Suprapubic skin (tissue), 4 donors: ENCODE results near the gene ESAM. TPM values are rescaled to one million over a fixed set of nuclear protein-coding genes. Genes with fewer than 3 reads are reported as not detected.
A peak's percentile ranks its signal among the peaks of the same experiment; 100 is the strongest.

Source experiments
- DNase-seq, 2 donors: peaks; one replicate each; pipeline ENCODE4 v3.0.0-alpha.2; 2019; ENCODE audit warnings: low spot score in 2 of 2
- H3K27ac ChIP-seq: fragments of 200-600 bp; sonication (generic); one replicate; pipeline ENCODE4 v1.5.1; 2019
- H3K27me3 ChIP-seq: fragments of 200-600 bp; sonication (generic); one replicate; pipeline ENCODE4 v1.5.1; 2019
- H3K36me3 ChIP-seq: fragments of 200-600 bp; sonication (generic); one replicate; pipeline ENCODE4 v1.5.1; 2019
- H3K4me1 ChIP-seq: fragments of 200-600 bp; sonication (generic); one replicate; pipeline ENCODE4 v1.5.1; 2019
- H3K4me3 ChIP-seq: fragments of 200-600 bp; sonication (generic); one replicate; pipeline ENCODE4 v1.5.1; 2019; ENCODE audit warnings: mild to moderate bottlenecking
- H3K9me3 ChIP-seq: fragments of 200-600 bp; sonication (generic); one replicate; pipeline ENCODE4 v1.5.1; 2019
- CTCF ChIP-seq, 2 donors: fragments of 200-600 bp in 1 of 2; fragments of 450-650 bp in 1 of 2; sonication (generic) in 1 of 2; IDR thresholded peaks; one replicate each; pipeline ENCODE4 v1.5.1; 2016 to 2019; ENCODE audit warnings: antibody characterized with exemption in 2 of 2, mild to moderate bottlenecking in 1 of 2, moderate library complexity in 1 of 2
- EP300 ChIP-seq: sonication (generic); formaldehyde crosslinking; IDR thresholded peaks from one replicate; pipeline ENCODE4 v1.6.1; 2017; ENCODE audit warnings: antibody characterized with exemption
- POLR2A ChIP-seq, 2 donors: fragments of 450-650 bp; IDR thresholded peaks; one replicate each; pipeline ENCODE4 v1.6.1; 2017; ENCODE audit warnings: antibody characterized with exemption in 2 of 2, mild to moderate bottlenecking in 2 of 2, moderate library complexity in 2 of 2
- POLR2AphosphoS5 ChIP-seq, 3 donors: sonication (generic); formaldehyde crosslinking; IDR thresholded peaks; one replicate each; pipeline ENCODE4 v1.6.1; 2017; ENCODE audit warnings: antibody characterized with exemption in 3 of 3
- WGBS: methylation state at CpG from one replicate; pipeline ENCODE4 v1.1.5; 2018; 5-methylcytosine and 5-hydroxymethylcytosine counted together
- total RNA-seq, 4 donors: library from RNA; depleted of rRNA; stranded (reverse); fragments of >200 nt; gene quantifications; one replicate each; pipeline ENCODE4 v1.1.0, GENCODE V29; 2016

ESAM gene
- total RNA-seq, 4 donors from 2014 or later = 11.0 to 26.5 (median 15.6) TPM

GRCh38 chr11:124763156-124763947 is 1.3 kb upstream of the ESAM start:
- Histone ChIP-seq H3K27me3 (peaks cover 47% of the 10 kb centered on the region), H3K36me3 (peaks cover 11% of the 10 kb centered on the region), H3K4me1 (peaks cover 35% of the 10 kb centered on the region), H3K4me3 (peak overlapping the region; percentile 51), H3K27ac (no peak overlapping the region), H3K9me3 (no peaks in the 10 kb centered on the region)
- TF ChIP-seq CTCF (IDR thresholded peaks at IDR 0.05) (peak; percentile 52 to 73), POLR2A (IDR thresholded peaks at IDR 0.05) (no peak)
- WGBS = 9% methylated on average over 20 of the region's 21 CpGs
- peak; percentile 84 to 87 for DNase-seq

- Histone ChIP-seq H3K27me3 (peaks cover 53% of the 10 kb centered on the region), H3K4me3 (peak overlapping the region; percentile 51), H3K4me1 (peaks cover 41% of the 10 kb centered on the region), H3K36me3 (peaks cover 8% of the 10 kb centered on the region), H3K9me3 (no peaks in the 10 kb centered on the region), H3K27ac (no peak overlapping the region)
- no peak for DNase-seq
- TF ChIP-seq POLR2A (IDR thresholded peaks at IDR 0.05) (no peak), POLR2AphosphoS5 (IDR thresholded peaks at IDR 0.05) (no peak), EP300 (no peak), CTCF (IDR thresholded peaks at IDR 0.05) (no peak)
- 1% methylated on average over 25 of the region's 45 CpGs for WGBS
Observed at GRCh38 chr11:124762624-124763155, 600 bp upstream of the ESAM start.

GRCh38 chr11:124761301-124762104 is 587 bp downstream of the ESAM start:
- Histone ChIP-seq H3K9me3 (no peaks in the 10 kb centered on the region), H3K4me3 (peak overlapping the region; percentile 51), H3K4me1 (peaks cover 41% of the 10 kb centered on the region), H3K36me3 (no peaks in the 10 kb centered on the region), H3K27me3 (peaks cover 65% of the 10 kb centered on the region), H3K27ac (peak overlapping the region; percentile 70)
- WGBS = 29% methylated on average over 13 of the region's 25 CpGs
- TF ChIP-seq CTCF (IDR thresholded peaks at IDR 0.05) (no peak), EP300 (no peak), POLR2A (IDR thresholded peaks at IDR 0.05) (no peak), POLR2AphosphoS5 (IDR thresholded peaks at IDR 0.05) (no peak)
- no peak for DNase-seq

GRCh38 chr11:124760806-124761205 is 1.3 kb downstream of the ESAM start:
- H3K36me3 ChIP-seq = no peaks in the 10 kb centered on the region
- H3K4me3 ChIP-seq = peak overlapping the region; percentile 51
- H3K9me3 ChIP-seq = no peaks in the 10 kb centered on the region
- DNase-seq = no peak
- H3K27ac ChIP-seq = peak overlapping the region; percentile 70
- H3K4me1 ChIP-seq = peaks cover 41% of the 10 kb centered on the region
- TF ChIP-seq POLR2AphosphoS5 (IDR thresholded peaks at IDR 0.05) = no peak
- TF ChIP-seq EP300 = no peak
- no peak for TF ChIP-seq POLR2A (IDR thresholded peaks at IDR 0.05)
- TF ChIP-seq CTCF (IDR thresholded peaks at IDR 0.05) = no peak
- WGBS = 65% methylated on average over 3 of the region's 3 CpGs
- H3K27me3 ChIP-seq = peaks cover 72% of the 10 kb centered on the region

- peak overlapping the region; percentile 70 for H3K27ac ChIP-seq
- H3K36me3 ChIP-seq = no peaks in the 10 kb centered on the region
- 16% methylated on average over 15 of the region's 25 CpGs for WGBS
- peaks cover 41% of the 10 kb centered on the region for H3K4me1 ChIP-seq
- H3K27me3 ChIP-seq = peaks cover 73% of the 10 kb centered on the region
- peak overlapping the region; percentile 51 for H3K4me3 ChIP-seq
- no peaks in the 10 kb centered on the region for H3K9me3 ChIP-seq
- TF ChIP-seq POLR2A (IDR thresholded peaks at IDR 0.05) = no peak
- no peak for TF ChIP-seq EP300
- no peak for TF ChIP-seq POLR2AphosphoS5 (IDR thresholded peaks at IDR 0.05)
- no peak for TF ChIP-seq CTCF (IDR thresholded peaks at IDR 0.05)
- no peak for DNase-seq
Observed at GRCh38 chr11:124760205-124760652, 1.9 kb downstream of the ESAM start.
